Measurements from ENCODE around the gene ABRAXAS1. TPM values are rescaled to one million over a fixed set of nuclear protein-coding genes. Genes with fewer than 3 reads are reported as not detected.

The ABRAXAS1 gene
- total RNA-seq: 1 to 10 TPM; 1.6 to 3.3 (median 2.6) TPM
- long read RNA-seq, full-length matches to known transcripts: 1 of 1 reads
- long read RNA-seq, partial matches to known transcripts: 0 of 1 reads
- long read RNA-seq, other reads (novel, unspliced or antisense): 0 of 1 reads

DNA sequence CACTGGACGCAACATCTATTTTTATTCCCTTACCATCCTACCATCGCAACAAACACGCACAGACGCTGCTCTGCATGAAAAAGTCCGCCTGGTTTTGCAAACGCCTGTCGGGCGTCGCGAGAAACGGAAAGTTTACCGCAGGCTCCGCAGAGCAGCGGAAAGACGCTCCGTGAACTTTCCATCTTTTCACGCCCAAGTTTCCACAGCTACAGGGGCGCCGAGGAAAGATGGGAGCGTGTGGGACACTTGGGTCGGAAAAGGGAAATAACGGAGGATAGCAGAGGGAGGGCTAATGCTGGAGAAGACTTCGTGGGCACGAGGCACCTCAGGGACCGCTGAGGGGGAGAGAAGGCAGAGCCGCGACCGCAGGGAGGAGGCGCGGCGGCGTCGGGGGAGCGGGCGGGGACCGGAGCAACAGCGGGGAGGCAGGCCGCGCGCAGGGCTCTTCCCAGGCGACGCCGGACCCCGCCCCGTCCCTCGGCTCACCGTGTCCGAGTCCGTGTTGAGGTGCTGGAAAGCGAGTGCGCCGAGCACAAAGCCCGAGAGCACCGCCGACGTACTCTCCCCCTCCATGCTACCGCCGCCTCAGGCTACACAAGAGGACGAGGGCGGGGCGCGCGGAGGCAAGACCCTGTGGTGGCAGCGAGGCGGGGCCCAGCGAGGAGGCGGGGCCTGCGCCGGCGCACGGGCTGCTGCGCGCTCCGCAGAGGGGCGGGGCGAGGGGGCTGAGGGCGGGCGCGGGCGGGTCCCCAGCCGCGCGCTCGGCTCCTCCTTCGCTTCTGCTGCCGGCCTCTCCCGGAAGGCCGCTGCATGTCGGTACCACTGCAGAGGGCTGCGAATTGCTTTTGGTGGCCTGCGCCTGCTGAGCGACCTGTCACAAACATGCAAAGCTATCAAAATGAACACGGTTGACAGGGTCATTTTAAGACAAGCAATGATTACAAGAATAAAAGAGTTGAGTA lies at the start of gene ABRAXAS1:
Gene ABRAXAS1 (minus strand): TSS at position 601 of the 962 bp plus-strand sequence. CDS start 28 bp downstream, at position 573.
- TF ChIP-seq POLR2A (IDR thresholded peaks at IDR 0.05): peak; percentile 80
- TF ChIP-seq, protein P1, sequence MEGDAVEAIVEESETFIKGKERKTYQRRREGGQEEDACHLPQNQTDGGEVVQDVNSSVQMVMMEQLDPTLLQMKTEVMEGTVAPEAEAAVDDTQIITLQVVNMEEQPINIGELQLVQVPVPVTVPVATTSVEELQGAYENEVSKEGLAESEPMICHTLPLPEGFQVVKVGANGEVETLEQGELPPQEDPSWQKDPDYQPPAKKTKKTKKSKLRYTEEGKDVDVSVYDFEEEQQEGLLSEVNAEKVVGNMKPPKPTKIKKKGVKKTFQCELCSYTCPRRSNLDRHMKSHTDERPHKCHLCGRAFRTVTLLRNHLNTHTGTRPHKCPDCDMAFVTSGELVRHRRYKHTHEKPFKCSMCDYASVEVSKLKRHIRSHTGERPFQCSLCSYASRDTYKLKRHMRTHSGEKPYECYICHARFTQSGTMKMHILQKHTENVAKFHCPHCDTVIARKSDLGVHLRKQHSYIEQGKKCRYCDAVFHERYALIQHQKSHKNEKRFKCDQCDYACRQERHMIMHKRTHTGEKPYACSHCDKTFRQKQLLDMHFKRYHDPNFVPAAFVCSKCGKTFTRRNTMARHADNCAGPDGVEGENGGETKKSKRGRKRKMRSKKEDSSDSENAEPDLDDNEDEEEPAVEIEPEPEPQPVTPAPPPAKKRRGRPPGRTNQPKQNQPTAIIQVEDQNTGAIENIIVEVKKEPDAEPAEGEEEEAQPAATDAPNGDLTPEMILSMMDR (IDR thresholded peaks at IDR 0.05): no peak
- intact Hi-C loops (cut with DNase I): no loop called here
- no peaks in the 10 kb centered on the region for H3K36me3 ChIP-seq
- peaks cover 0 to 17% (median 2%) of the 10 kb centered on the region in 4 donors for H3K4me1 ChIP-seq
- ATAC-seq: peak; percentile 99 to 100 (median 99)
- H3K27me3 ChIP-seq: no peaks in the 10 kb centered on the region
- peak within 1 kb of the TSS; percentile 75 to 86 (median 82) for H3K4me3 ChIP-seq
- no peaks in the 10 kb centered on the region for H3K9me3 ChIP-seq
- under 1% methylated on average over 48 of the region's 93 CpGs for WGBS (ENCODE audit: insufficient coverage, low coverage, low lambda C conversion rate, missing lambda C conversion rate)
- peak; percentile 94 to 95 (median 95) for DNase-seq
- H3K27ac ChIP-seq: peak within 1 kb of the TSS; percentile 59 to 74 (median 65)

GRCh38 chr4:83527671-83528070 lies 42.8 kb upstream of the ABRAXAS1 start:
- ATAC-seq (no peak), DNase-seq (no peak)
- 83% methylated on average over 2 of the region's 2 CpGs for WGBS (ENCODE audit: insufficient coverage, low coverage, low lambda C conversion rate, missing lambda C conversion rate)
- Histone ChIP-seq H3K27ac (no peak overlapping the region), H3K27me3 (no peaks in the 10 kb centered on the region), H3K9me3 (peaks cover 0 to 7% (median 0%) of the 10 kb centered on the region in 4 donors), H3K4me3 (no peak overlapping the region), H3K36me3 (no peaks in the 10 kb centered on the region), H3K4me1 (no peaks in the 10 kb centered on the region)
- intact Hi-C loops (cut with DNase I): no loop called here
- TF ChIP-seq, protein P1 (IDR thresholded peaks at IDR 0.05): no peak
- no peak for TF ChIP-seq POLR2A (IDR thresholded peaks at IDR 0.05)

- ATAC-seq (no peak), DNase-seq (no peak)
- H3K4me3 ChIP-seq: no peak overlapping the region
- H3K4me1 ChIP-seq: no peaks in the 10 kb centered on the region
- WGBS (ENCODE audit: insufficient coverage, low coverage, low lambda C conversion rate, missing lambda C conversion rate): 48% methylated on average over 3 of the region's 3 CpGs
- no peak overlapping the region for H3K27ac ChIP-seq
- peaks cover 0 to 6% (median 0%) of the 10 kb centered on the region in 4 donors for H3K9me3 ChIP-seq
- H3K36me3 ChIP-seq: no peaks in the 10 kb centered on the region
- no peaks in the 10 kb centered on the region for H3K27me3 ChIP-seq
- intact Hi-C loops (cut with DNase I): no loop called here
- TF ChIP-seq, protein P1 (IDR thresholded peaks at IDR 0.05): no peak
- TF ChIP-seq POLR2A (IDR thresholded peaks at IDR 0.05): no peak
Observed at GRCh38 chr4:83522239-83522638, 37.3 kb upstream of the ABRAXAS1 start.

DNA sequence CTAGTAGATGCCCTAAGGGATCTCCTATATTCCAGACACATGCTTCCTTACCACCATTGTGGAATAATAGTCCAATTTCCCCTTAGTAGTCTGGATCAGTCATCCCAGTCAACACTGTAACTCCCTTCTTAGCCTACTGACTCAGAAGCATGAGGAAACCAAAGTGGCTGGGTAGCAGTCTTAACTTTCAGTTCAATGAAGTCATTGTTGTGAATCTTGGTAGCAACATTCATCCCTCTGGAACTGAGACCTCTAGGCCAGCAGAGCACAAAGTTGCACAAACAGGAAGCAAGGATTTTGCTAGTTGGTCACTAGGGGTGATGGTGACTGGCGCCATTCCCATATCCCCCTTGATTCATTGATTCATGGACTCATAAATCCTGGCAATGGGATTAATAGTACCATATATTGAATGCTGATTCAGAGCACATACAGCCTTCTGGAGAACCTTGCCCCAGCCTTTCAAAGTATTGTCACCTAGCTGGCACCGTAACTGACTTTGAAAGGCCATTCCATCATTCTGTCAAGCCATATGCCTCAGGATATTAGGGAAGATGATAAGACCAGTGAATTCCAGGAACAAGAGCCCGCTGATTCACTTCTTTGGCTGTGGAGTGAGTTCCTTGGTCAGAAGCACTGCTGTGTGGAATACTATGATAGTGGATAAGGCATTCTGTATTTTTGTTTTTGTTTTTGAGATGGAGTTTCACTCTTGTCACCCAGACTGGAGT lies 31.3 kb upstream of the ABRAXAS1 start:
- Histone ChIP-seq H3K4me3 (no peak overlapping the region), H3K4me1 (no peaks in the 10 kb centered on the region), H3K27me3 (no peaks in the 10 kb centered on the region), H3K27ac (no peak overlapping the region), H3K9me3 (no peaks in the 10 kb centered on the region), H3K36me3 (no peaks in the 10 kb centered on the region)
- ATAC-seq (peak in 1 of 4 donors; percentile 24), DNase-seq (no peak)
- no peak for TF ChIP-seq POLR2A (IDR thresholded peaks at IDR 0.05)
- TF ChIP-seq, protein P1 (IDR thresholded peaks at IDR 0.05): no peak
- WGBS (ENCODE audit: insufficient coverage, low coverage, low lambda C conversion rate, missing lambda C conversion rate): 0% methylated on average over 1 of the region's 3 CpGs
- intact Hi-C loops (cut with DNase I): no loop called here
